ENCODE measurements around the gene IL17RC.
A peak's percentile ranks its signal among the peaks of the same experiment; 100 is the strongest.

The IL17RC gene

GRCh38 chr3:9876991-9877390 lies 39.9 kb upstream of the IL17RC start:
- Histone ChIP-seq H3K4me3 (ENCODE audit: low read length, poor library complexity, severe bottlenecking) (no peak overlapping the region), H3F3A (ENCODE audit: low read depth) (no peaks in the 10 kb centered on the region), H3K9me3 (ENCODE audit: insufficient read depth, low read depth, low read length) (no peaks in the 10 kb centered on the region), H3K4me2 (ENCODE audit: low read depth, low read length, poor library complexity, severe bottlenecking) (no peak overlapping the region), H3K27me3 (ENCODE audit: insufficient read depth, low read length, poor library complexity, severe bottlenecking) (no peaks in the 10 kb centered on the region), H3K4me1 (ENCODE audit: insufficient read depth, low read length, poor library complexity, severe bottlenecking) (no peaks in the 10 kb centered on the region), H3K9me2 (replicated peaks; ENCODE audit: low read depth, low read length) (no peaks in the 10 kb centered on the region), H3K36me3 (ENCODE audit: insufficient read depth, low read length) (no peaks in the 10 kb centered on the region), H4K20me1 (ENCODE audit: insufficient read depth, low read length, poor library complexity, severe bottlenecking) (no peaks in the 10 kb centered on the region), H3K79me2 (ENCODE audit: insufficient read depth, low read length) (no peaks in the 10 kb centered on the region), H3K9ac (ENCODE audit: low read depth, low read length, poor library complexity, severe bottlenecking) (no peak overlapping the region), H2AFZ (ENCODE audit: low read length) (no peak overlapping the region)
- TF ChIP-seq CTCF (conservative IDR thresholded peaks at IDR 0.05; ENCODE audit: low read length) (peak; percentile 27), EZH2phosphoT487 (IDR thresholded peaks at IDR 0.05; ENCODE audit: borderline replicate concordance) (no peak)

DNA sequence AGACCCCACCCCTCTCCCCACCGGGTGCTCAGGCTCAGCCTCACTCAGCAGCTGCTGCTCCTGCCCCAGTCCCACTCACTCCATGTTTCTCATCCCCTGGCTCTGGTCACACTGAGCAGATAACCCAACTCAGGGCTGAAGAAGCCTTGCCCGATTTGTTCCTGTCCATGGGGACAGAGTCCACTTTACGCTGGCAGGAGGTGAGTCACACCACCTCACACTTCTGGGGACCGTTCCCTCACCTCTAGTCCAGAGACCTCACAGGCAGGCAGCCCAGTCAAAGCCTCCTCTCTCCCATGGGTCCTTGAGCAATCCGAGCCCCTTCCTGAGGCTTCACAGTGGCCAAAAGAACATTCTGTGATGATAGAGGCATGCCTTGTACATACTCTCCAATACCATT lies 38.2 kb upstream of the IL17RC start:
- Histone ChIP-seq H3K79me2 (ENCODE audit: insufficient read depth, low read length) (no peaks in the 10 kb centered on the region), H3K36me3 (ENCODE audit: insufficient read depth, low read length) (no peaks in the 10 kb centered on the region), H3K4me1 (ENCODE audit: insufficient read depth, low read length, poor library complexity, severe bottlenecking) (no peaks in the 10 kb centered on the region), H3F3A (ENCODE audit: low read depth) (no peaks in the 10 kb centered on the region), H2AFZ (ENCODE audit: low read length) (no peak overlapping the region), H3K9me3 (ENCODE audit: insufficient read depth, low read depth, low read length) (no peaks in the 10 kb centered on the region), H3K9ac (ENCODE audit: low read depth, low read length, poor library complexity, severe bottlenecking) (no peak overlapping the region), H3K27me3 (ENCODE audit: insufficient read depth, low read length, poor library complexity, severe bottlenecking) (no peaks in the 10 kb centered on the region), H3K4me2 (ENCODE audit: low read depth, low read length, poor library complexity, severe bottlenecking) (no peak overlapping the region), H4K20me1 (ENCODE audit: insufficient read depth, low read length, poor library complexity, severe bottlenecking) (no peaks in the 10 kb centered on the region), H3K4me3 (ENCODE audit: low read length, poor library complexity, severe bottlenecking) (no peak overlapping the region), H3K9me2 (replicated peaks; ENCODE audit: low read depth, low read length) (no peaks in the 10 kb centered on the region)
- TF ChIP-seq EZH2phosphoT487 (IDR thresholded peaks at IDR 0.05; ENCODE audit: borderline replicate concordance), result no peak

DNA sequence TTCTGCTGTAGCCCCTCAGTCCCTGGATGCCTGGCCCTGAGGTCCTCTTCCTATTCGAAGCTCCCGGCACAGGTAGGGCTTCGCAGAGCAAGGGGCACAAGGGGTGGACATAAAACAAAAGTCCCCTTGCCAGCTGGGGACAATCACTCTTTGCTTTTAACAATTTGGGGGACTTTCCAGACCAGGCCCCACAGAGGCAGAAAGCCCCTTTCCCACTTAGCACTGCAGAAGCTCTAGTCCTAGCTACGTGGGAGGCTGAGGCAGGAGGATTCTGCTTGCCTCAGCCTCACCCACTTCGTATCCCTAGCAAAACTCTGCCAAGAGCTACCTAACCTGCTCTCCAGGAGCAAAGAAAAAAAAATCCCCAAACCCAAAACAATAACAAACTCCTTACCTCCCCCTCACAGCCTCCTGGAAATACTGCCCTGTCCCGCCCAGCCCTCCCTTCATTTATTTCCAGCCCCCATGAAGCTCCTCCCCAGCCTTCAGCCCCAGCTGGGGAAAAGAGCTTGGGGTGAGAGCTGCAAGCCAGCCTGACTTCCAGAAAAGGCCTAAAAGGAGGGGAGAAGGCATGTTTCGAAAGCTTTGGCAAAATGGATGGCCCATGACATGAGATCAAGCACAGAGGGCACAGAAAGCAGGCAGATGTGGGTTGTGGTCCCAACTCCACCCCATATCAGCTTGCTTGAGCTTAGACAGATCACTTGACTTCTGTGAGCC lies 36.9 kb upstream of the IL17RC start, which contains the start of gene CIDEC:
Gene CIDEC, minus strand, starts transcription at position 424 of the 720 bp plus-strand sequence. CDS start 1,767 bp downstream, outside the sequence.
- no peak within 1 kb of the TSS for H3K4me2 ChIP-seq (ENCODE audit: low read depth, low read length, poor library complexity, severe bottlenecking)

More for the DNA sequence above, 36.9 kb upstream of the IL17RC start, which contains the start of gene CIDEC:
- no peaks in the 10 kb centered on the region for H3K9me2 ChIP-seq (replicated peaks; ENCODE audit: low read depth, low read length)
- H3K79me2 ChIP-seq (ENCODE audit: insufficient read depth, low read length), result no peaks in the 10 kb centered on the region
- no peaks in the 10 kb centered on the region for H3K4me1 ChIP-seq (ENCODE audit: insufficient read depth, low read length, poor library complexity, severe bottlenecking)
- H3F3A ChIP-seq (ENCODE audit: low read depth), result no peaks in the 10 kb centered on the region
- H3K9me3 ChIP-seq (ENCODE audit: insufficient read depth, low read depth, low read length), result no peaks in the 10 kb centered on the region
- no peaks in the 10 kb centered on the region for H4K20me1 ChIP-seq (ENCODE audit: insufficient read depth, low read length, poor library complexity, severe bottlenecking)
- no peak within 1 kb of the TSS for H3K4me3 ChIP-seq (ENCODE audit: low read length, poor library complexity, severe bottlenecking)
- peak within 1 kb of the TSS; percentile 56; the same call in 1 of the 2 replicates for H2AFZ ChIP-seq (ENCODE audit: low read length)
- no peaks in the 10 kb centered on the region for H3K27me3 ChIP-seq (ENCODE audit: insufficient read depth, low read length, poor library complexity, severe bottlenecking)
- TF ChIP-seq EZH2phosphoT487 (IDR thresholded peaks at IDR 0.05; ENCODE audit: borderline replicate concordance) (no peak), CTCF (conservative IDR thresholded peaks at IDR 0.05; ENCODE audit: low read length) (no peak)
- H3K36me3 ChIP-seq (ENCODE audit: insufficient read depth, low read length), result no peaks in the 10 kb centered on the region
- H3K9ac ChIP-seq (ENCODE audit: low read depth, low read length, poor library complexity, severe bottlenecking), result no peak within 1 kb of the TSS

Data from Loucy (cell line).